Measurements from ENCODE around the gene IP6K1.
"Not testable (repeated sequence)": the region's sequence is repeated elsewhere in the genome, so short reads cannot be mapped to it uniquely, and the experiment has no call there.

The IP6K1 gene

DNA sequence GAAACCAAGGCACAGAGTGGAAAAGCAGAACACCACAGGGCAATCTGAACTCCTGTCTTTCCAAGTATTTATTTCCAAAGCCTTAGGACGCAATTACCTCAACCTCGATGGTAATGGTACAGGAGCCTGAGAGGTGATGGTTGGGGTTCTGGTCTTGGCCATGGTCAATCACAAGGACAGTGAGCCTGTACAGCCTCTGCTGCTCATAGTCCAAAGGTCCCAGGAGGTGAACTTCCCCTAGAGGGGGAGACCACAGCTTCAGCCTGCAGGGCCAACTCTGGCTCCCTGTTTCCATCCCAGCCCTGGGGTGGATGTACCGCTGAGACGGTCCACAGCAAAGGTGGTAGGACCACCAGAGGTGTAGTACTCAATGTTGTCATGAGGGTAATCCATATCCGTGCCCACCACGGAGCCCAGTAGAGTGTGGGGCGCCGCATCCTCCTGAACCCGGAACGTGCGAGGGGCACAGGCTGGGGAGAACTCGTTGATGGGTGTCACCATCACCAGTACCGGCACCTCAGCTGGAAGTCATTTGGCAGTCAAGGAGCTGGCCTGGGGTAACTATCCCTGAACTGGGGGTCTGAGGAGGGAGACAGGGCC, 7.2 kb upstream of the IP6K1 start:
- DNase-seq = no peak

DNA sequence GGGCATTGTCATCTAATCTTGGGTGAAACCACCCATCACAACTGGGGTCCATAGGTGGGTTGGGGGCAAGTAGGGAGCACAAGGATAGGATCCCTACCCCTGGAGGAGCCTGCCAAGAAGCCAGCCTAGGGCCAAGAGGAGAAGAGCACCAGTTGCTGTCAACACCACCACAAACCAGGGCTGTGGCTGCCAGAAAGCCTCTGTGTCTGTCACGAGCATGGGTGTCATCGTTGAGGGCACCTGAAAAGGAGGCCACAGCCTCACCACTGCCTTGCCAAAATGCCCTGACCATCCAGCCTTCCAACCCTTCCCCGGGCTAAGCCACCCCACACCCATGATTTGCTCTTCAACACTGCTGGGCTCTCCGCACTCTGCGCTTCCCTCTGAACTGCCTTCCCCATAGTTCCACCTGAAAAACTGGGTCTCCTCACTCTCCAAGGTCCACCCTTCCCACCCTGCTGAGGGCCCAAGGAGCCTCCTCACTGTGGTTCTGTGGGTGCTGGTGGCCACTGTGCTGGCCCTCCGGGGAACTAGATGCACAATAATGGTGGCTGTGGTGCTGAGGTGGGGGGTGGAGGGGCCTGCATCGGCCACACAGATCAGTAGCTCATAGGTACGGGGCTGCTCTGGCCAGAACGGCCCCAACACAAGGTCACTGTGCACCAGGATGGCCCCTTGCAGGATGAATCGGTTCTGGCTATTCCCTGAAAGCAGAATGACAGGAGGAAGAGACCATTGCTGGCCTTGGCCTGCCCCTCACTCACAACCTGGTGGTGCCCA, 6.2 kb upstream of the IP6K1 start:
- DNase-seq = no peak

DNA sequence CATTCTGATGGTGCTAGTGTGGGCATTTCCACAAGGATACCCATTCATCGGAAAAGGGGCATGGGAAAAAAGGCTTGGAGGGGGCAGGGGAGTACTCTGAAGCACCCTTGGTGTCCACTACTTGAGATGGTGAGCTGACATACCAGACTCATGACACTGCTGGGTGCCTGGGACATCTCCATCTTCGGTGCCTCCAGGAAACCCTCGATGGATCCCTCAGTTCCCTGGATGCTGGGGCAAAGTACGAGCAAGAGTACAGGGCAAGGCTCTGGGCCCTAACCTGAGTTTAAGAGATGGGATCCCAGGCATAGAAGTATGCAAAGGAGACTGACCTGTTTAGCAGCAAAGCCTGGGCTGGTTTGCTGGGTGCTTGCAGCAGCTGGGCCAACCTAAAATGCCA, 5.2 kb upstream of the IP6K1 start:
- no peak for DNase-seq

DNA sequence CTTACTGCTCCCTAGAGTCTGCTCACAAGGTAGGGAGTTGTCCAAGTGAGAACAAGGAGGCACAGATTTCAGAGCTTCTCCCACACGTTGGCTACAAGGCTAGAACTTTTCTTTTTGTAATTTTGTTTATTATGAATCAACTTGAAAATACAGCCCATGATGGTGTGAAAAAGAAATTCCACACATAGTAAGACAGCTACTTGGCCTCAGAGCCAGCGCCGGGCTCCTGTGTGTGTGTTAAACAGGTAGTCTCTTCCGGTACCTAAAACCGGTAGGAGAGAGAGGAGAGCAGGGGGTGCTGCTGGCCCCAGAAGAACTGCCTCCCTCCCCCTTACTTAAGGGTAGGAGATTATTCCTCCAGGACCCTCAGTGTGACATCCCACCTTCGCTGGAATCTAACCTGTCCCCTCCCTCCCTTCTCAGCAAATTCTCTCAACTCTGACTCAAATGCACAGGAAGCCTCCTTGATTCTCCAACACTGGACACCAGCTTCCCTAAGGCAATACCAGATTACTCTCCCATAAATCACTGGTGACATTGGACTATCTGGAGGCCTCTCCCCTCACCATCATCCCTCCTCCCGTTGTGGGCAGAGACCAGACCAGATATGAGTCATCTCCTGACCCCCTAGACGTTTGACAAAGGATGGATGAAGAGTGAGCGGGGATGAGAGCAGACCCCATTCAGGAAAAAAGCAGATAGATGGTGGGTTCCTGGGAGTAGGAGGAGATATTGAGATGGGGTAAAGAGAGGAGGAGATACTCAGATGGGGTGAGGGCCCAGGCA, 4.5 kb upstream of the IP6K1 start:
- DNase-seq = no peak

DNA sequence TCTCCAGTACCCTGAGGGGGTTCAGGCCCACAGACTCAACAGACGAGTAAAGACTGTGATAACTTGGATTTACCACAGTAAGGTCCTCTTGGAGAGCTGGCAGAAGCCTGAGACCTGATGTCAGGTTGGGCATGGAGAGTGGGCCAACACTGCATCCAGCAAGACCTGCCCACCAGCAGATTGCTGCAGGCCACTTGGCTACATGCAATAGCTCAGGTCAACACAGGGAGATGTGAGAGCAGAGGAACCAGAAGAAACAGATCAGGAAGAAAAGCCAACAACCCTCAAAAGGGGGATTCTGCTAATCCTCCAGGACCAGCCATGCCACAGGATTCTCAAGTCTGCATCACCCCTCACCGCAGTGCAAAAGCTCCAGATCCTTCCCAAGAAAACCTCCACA, 1.7 kb upstream of the IP6K1 start:
- no peak for DNase-seq

DNA sequence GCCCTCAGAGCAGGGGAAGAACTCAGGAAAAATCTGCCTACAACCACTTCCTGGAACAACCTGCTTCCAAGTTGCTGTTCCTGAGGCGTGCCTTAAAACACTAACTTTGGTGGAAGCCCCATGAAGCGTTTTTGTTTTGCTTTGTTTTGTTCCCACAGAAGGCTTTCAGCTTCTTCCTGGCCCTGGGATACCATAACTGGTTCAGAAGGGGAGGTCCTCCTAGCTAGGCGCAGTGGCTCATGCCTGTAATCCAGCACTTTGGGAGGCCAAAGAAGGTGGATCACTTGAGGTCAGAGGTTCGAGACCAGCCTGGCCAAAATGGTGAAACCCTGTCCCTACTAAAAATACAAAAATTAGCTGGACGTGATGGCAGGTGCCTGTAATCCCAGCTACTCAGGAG, 1.2 kb upstream of the IP6K1 start:
- no peak for DNase-seq

DNA sequence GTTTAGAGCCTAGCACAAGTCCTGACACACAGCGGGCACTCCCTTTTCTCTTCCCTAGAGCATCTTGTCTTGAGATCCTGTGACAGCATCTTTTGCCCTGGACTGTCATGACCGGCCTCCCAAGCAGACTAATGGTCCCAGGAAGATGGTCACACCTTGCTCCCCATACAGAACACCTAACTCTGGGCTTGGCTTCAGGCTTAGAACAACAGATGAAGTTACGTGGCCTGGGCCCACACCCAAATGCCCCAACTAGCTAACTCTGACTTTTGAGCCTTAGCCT, 781 bp upstream of the IP6K1 start:
- no peak for DNase-seq

DNA sequence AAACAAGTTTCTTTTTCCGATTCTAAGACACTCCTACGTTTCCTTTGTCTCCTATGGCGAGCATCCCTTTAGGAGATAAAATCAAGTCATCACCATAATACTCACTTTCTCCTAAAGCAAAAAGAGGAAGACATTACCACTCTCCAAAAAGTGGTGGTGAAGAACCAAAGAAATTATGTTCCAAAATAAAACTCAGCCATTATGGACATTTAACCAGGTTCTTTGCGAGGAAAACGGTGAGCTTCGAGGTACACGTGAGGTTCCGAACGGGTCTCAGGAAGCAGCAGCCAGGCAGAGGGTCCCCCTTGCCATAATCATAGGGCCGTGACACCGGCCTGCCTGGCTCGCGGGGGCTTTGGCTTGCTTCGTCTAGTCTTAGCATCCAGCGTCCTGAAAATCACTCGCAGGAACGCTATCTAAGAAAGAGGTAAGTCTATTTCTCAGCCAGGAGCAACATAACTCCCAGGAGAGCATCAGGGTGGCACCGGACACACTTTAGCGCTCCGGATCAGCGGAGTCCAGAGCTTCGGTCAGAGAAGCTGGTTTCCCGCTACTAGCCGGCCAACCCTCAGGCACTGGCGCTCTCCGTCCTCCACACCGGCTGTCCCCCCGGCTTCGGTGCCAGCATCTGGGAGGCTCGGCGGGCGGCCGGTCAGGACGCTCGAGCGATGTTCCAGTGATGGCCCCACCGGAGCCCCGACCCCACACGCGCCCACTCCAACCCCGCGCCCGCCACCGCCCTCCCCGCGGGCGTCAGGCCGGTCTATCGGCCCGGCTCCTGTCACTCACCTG, 581 bp downstream of the IP6K1 start:
- no peak for DNase-seq

DNA sequence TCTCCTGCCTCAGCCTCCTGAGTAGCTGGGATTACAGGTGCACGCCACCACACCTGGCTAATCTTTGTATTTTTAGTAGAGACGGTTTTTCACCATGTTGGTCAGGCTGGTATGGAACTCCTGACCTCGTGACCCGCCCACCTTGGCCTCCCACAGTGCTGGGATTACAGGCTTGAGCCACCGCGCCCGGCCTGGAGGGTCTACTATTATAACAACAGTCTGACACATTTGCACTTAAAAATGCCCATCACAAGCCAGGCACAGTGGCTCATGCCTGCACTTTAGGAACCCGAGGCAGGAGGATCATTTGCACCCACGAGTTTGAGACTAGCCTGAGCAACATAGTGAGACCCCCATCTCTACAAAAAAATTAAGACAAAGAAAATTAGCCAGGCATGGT, 4.1 kb downstream of the IP6K1 start:
- DNase-seq = not testable (repeated sequence)

DNA sequence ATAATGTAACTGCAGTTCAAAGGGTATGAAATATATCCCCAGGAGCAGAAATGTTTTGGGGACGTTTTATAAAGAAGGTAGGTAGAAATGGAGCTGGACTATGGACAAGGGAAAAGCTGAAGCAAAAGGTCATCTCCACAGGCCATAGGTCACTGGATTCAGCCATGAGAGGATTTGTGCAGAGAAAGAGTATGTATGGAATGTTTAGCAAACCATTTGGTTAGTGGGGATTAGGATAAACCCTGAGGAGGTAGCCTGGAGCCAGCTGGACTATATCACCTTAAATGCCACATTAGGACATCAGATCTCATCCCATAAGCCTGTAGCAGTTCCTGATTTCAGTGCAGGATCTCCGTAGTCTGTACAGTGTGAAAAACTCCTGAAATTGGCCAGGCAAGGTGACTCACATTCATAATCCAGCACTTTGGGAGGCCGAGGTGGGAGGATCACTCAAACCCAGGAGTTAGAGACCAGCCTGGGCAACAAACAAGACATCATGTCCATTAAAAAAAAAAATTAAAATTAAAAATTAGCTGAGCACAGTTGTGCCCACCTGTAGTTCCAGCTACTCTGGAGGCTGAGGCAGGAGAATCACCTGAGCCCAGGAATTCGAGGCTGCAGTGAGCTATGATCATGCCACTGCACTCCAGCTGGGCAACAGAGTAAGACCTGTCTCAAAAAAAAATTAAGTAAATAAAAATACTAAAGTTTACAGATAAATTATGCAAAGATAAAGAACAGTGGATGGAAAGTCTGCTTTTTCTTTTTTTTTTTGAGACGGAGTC, 4.7 kb downstream of the IP6K1 start:
- DNase-seq = no peak

DNA sequence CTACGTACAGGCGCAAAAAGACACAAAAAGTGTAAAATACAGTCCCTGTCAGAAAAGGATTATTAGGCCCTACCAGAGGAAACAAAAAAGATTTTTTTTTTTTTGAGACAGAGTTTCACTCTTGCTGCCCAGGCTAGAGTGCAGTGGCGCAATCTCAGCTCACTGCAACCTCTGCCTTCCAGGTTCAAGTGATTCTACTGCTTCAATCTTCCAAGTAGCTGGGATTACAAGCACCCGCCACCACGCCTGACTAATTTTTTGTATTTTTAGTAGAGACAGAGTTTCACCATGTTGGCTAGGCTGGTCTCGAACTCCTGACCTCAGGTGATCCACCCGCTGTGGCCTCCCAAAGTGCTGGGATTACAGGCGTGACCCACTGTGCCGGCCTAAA, 5.4 kb downstream of the IP6K1 start:
- not testable (repeated sequence) for DNase-seq

DNA sequence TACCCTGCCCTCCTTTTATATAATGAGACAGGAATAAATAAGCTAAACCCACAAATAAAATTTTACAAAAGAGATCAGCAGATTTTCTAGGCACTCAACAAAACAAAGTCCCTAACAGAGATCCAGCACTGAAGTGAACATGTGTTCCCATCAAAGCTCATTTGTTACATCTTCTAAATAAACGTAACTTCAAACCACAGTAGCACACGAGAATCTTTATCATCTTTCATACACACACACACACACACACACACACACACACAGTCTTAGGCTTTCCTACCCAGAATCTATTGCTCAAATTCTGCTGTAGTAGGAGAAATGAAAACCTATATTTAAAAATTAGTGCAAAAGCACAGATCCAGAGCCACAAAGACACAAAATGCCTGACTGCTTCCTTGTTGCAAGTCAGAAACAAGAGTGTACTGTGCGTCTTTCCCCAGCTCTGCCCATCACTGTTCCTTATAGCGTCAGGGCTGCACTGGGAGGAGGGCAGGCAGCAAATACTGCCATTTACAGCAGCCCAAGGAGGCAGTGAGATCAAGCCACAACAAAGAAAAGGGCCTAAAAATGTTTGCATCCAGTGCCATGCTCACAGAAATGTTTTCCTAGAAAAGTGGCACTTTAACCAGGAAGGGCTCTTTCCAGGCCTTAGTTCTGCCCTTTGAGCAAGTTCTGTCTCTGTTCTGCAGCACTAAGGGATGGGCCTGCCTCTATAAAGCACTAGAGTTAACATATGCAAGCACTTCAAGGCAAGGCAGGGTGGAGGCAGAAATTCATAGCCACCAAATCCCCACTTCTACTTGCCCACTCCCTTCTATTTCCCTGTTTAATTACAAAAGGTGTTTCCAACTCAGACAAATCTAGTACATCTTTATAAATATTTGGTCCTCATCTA, 6.0 kb downstream of the IP6K1 start:
- DNase-seq = no peak

DNA sequence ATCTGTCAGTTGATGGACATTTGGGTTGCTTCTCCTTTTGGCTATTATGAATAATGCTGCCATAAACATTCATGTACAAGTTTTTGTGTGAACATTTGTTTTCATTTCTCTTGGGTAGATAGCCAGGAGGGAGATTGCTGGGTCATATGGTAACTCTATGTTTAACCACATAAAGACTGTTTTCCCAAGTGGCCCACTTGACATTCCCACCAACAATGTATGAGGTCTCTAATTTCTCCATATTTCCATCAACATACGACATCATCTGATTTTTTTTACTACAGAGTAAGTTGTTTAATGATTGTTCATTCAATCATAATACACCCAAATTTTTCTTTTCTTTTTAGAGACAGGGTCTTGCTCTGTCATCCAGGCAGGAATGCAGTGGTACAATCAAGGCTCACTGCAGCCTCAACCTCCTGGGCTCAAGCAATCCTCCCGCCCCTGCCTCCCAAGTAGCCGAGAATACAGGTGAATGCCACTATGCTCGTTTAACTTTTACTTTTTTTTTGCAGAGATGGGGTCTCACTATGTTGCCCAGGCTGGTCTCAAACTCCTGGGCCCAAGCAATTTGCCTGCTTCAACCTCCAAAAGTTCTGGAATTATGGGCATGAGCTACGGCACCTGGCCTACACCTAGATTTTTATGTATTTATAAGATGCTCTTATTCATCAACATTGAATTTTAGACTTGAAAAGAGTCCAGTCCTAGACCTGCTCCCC, 6.8 kb downstream of the IP6K1 start:
- no peak for DNase-seq

DNA sequence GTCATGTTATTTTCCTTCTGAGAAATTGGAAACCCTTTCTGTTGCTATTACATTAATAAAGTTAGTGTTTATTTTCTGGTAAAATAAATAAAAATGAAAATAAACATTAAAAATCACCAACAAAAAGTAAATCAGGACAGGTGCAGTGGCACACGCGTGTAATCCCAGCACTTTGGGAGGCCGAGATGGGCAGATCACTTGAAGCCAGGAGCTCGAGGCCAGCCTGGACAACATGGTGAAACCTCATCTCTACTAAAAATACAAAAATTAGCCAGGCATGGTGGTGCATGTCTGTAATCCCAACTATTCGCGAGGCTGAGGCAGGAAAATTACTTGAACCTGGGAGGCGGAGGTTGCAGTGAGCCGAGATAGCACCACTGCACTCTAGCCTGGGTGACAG, 10.2 kb downstream of the IP6K1 start:
- DNase-seq = not testable (repeated sequence)

DNA sequence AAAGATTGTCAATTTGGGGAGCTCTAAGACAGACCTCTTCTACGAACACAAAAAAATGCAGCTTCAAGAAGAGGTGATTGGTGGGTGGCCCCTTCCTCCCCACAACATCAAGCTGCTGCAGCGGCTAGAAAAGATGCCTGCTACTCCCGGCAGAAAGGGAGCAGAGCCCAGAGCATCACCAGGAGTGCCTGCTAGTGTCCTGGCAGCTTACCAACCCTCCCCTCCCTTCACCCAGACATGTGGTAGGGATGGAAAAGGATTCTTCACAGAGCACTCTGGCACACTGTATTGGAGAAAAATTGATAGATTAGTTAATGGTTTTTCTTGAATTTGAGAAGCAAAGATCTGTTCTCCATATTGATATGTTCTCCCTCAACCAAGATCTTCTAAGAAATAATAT, 10.8 kb downstream of the IP6K1 start:
- DNase-seq = no peak

DNA sequence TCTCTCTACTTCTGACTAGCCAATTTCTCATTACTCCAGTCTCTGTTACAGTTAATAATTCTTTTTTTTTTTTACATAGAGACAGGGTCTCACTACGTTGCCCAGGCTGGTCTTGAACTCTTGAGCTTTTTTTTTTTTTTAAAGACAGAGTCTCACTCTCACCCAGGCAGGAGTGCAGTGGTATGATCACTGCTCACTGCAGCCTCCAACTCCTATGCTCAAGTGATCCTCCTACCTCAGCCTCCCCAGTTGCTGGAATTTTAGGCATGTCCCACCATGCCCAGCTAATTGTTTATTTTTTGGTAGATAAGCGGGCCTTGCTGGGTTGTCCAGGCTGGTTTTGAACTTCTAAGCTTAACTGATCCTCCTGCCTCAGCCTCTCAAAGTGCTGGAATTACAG, 13.6 kb downstream of the IP6K1 start:
- no peak for DNase-seq

DNA sequence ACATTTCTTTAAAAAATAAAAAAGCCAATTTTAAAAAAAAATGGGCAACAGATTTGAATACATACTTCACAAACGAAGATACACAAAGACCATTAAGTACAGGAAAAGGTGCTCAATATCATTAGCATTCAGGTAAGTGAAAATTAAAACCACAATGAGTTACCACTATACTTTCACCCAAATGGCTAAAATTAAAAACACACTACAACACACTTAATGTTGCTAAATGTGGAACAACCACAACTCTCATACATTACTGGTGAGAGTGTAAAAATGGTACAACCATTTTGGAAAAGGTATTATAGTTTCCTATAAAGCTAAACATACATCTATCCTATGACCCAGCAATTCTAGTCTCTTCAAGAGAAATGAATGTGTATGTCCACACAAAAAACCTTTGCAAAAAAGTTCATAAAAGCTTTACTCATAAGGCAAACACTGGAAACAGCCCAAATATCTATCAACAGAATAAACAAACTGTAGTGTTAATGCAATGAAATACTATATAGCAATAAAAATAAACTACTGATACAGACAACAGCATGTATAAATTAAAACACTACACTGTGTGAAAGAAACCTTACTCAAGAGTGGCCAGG, 14.9 kb downstream of the IP6K1 start:
- DNase-seq = no peak

DNA sequence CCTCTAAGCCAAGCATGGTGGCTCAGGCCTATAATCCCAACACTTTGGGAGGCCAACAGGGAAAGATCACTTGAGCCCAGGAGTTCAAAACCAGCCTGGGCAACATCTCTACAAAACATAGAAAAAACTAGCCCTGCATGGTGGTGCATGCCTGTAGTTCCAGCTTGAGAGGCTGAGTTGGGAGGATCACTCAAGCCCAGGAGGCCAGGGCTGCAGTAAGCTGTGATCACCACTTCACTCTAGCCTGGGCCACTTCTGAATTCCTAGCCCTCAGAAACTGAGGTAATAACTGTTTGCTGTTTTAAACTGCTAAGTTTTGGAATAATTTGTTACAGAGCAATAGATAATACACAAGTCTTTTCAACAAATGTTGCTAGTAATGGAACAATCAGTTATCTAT, 16.4 kb downstream of the IP6K1 start:
- DNase-seq = no peak

DNA sequence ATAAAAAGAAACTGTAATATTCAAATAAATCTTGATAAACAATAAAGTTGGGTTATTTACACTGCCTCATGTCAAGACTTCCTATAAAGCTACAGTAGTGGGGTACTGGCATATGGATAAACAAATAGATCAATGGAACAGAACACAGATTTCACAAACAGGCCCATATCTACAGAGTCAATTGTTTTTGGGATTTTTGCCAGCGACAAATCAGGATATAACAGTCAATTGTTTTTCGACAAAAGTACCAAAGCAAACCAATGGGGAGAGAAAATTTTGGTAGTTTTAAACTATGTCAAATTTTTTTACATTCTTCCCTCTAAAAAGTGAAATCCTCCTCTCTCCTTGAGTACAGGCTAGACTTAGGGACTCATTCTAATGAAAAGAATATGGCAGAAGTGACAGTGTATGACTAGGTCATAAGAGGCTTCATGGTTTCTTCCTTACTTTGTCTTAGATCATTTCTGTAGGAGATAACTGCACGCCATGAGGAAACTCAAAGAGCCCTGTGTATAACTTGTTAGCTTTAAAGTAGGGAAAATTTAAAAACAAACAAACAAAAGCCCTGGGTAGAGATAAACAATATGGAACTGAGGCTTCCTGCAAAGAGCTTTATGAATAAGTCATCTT, 16.9 kb downstream of the IP6K1 start:
- no peak for DNase-seq

DNA sequence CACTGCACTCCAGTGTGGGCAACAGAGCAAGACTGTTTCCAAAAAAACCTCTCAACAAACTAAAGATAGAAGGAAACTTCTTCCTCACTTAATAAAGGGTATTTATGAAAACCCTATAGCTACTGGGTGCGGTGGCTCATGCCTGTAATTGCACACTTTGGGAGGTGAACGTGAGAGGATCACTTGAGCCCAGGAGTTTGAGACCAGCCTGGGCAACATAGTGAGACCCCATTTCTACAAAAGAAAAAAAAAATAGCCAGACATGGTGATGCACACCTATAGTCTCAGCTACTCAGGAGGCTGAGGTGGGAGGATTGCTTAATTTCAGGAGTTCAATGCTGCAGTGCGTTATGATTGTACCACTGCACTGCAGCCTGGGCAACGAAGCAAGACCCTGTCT, 22.4 kb downstream of the IP6K1 start:
- DNase-seq = no peak
